CD8-positive, alpha-beta memory T cell (primary cell): ENCODE results near the gene PTMS. TPM values are rescaled to one million over a fixed set of nuclear protein-coding genes. Genes with fewer than 3 reads are reported as not detected.

ENCODE experiments used
- CTCF ChIA-PET: fragments of 350-600 bp; sonication (Branson Sonifier 250); formaldehyde crosslinking; loops from one replicate; lab custom pipeline; 2021; ENCODE audit warnings: antibody characterized with exemption; lab: Charles Lee
- POLR2A ChIA-PET: fragments of 350-600 bp; sonication (Branson Sonifier 250); formaldehyde crosslinking; loops from one replicate; lab custom pipeline; 2021; ENCODE audit warnings: antibody characterized with exemption; lab: Charles Lee
- DNase-seq, 5 donors: peaks; one replicate each; pipeline versions ENCODE4 v3.0.0 to v3.0.0-alpha.2; 2020 to 2022; ENCODE audit warnings: mixed read lengths in 1 of 5
- H3K27ac ChIP-seq: one replicate; pipeline ENCODE4 v1.7.0; 2013; ENCODE audit warnings: low read depth, mild to moderate bottlenecking, low read length, moderate library complexity
- H3K27me3 ChIP-seq: 2 replicates; pipeline ENCODE4 v1.7.0; 2013; ENCODE audit warnings: low read length, mild to moderate bottlenecking; ENCODE audit not compliant: insufficient read depth, poor library complexity, severe bottlenecking
- H3K36me3 ChIP-seq: 2 replicates; pipeline ENCODE4 v1.7.0; 2013; ENCODE audit warnings: mild to moderate bottlenecking, low read length, moderate library complexity; ENCODE audit not compliant: insufficient read depth
- H3K4me1 ChIP-seq: 2 replicates; pipeline ENCODE4 v1.7.0; 2013; ENCODE audit warnings: mild to moderate bottlenecking, low read length, moderate library complexity; ENCODE audit not compliant: insufficient read depth
- H3K4me3 ChIP-seq: 2 replicates; pipeline ENCODE4 v1.7.0; 2013; ENCODE audit warnings: mild to moderate bottlenecking, low read length
- H3K9me3 ChIP-seq: 2 replicates; pipeline ENCODE4 v1.7.0; 2013; ENCODE audit warnings: mild to moderate bottlenecking, low read length
- H3K27ac Mint-ChIP-seq, 8 donors: one replicate each; pipeline ENCODE4 v1.8.0; 2020 to 2021; ENCODE audit warnings: mixed read lengths in 8 of 8, mild to moderate bottlenecking in 6 of 8, inconsistent platforms in 3 of 8, moderate library complexity in 3 of 8
- H3K27me3 Mint-ChIP-seq, 2 donors: one replicate each; pipeline ENCODE4 v1.8.0; 2020 to 2021; ENCODE audit warnings: mixed read lengths in 2 of 2, mild to moderate bottlenecking in 1 of 2, moderate library complexity in 1 of 2
- H3K36me3 Mint-ChIP-seq, 3 donors: one replicate each; pipeline ENCODE4 v1.8.0; 2020 to 2021; ENCODE audit warnings: mixed read lengths in 3 of 3, inconsistent platforms in 1 of 3, mild to moderate bottlenecking in 1 of 3
- H3K4me1 Mint-ChIP-seq, 3 donors: one replicate each; pipeline ENCODE4 v1.8.0; 2020 to 2021; ENCODE audit warnings: mixed read lengths in 3 of 3, inconsistent platforms in 1 of 3, mild to moderate bottlenecking in 1 of 3
- H3K4me3 Mint-ChIP-seq, 7 donors: one replicate each; pipeline ENCODE4 v1.8.0; 2020 to 2021; ENCODE audit warnings: mixed read lengths in 7 of 7, mild to moderate bottlenecking in 6 of 7, moderate library complexity in 4 of 7, inconsistent platforms in 2 of 7
- H3K9me3 Mint-ChIP-seq, 5 donors: one replicate each; pipeline ENCODE4 v1.8.0; 2020 to 2022; ENCODE audit warnings: mixed read lengths in 5 of 5, mild to moderate bottlenecking in 3 of 5, moderate library complexity in 2 of 5, inconsistent platforms in 1 of 5
- polyA plus RNA-seq: library from polyadenylated mRNA; unstranded; fragments of 300-500 nt; fragmentation: Illumina TruSeq; gene quantifications from one replicate; pipeline ENCODE4 v1.2.3, GENCODE V29; 2021
- total RNA-seq, 2 experiments: library from RNA; stranded (reverse); gene quantifications; one replicate each; pipeline ENCODE4 v1.2.3, GENCODE V29; 2021

The PTMS gene
- total and polyA plus RNA-seq, 3 experiments from 2014 or later = 10.9 to 87.2 (median 75.3) TPM

GRCh38 chr12:6752921-6753771, 13.0 kb upstream of the PTMS start, which contains the start of gene MLF2:
TSS of gene MLF2 (minus strand) at chr12:6753141. CDS start at chr12:6752334, 807 bp downstream.
- Mint-ChIP-seq H3K9me3 (no peaks in the 10 kb centered on the region), H3K4me3 (peak within 1 kb of the TSS; percentile 96 to 99 (median 97)), H3K4me1 (peaks cover 24 to 30% (median 29%) of the 10 kb centered on the region in 3 donors), H3K36me3 (peaks cover 0 to 48% (median 7%) of the 10 kb centered on the region in 3 donors), H3K27ac (peak within 1 kb of the TSS; percentile 98 to 100 (median 99)), H3K27me3 (no peaks in the 10 kb centered on the region)
- CTCF ChIA-PET = interaction anchor here (0.7 to 7.4 kb wide), 37 partner anchors 9 to 279 kb away, joined by 3 to 162 read pairs (median 4); partner anchors contain the start of genes CDCA3, COPS7A, GPR162 and LAG3
- DNase-seq = peak; percentile 96 to 98 (median 97)
- no peaks in the 10 kb centered on the region for H3K27me3 ChIP-seq
- peak within 1 kb of the TSS; percentile 98 for H3K27ac ChIP-seq
- POLR2A ChIA-PET = interaction anchor here (1.0 to 3.5 kb wide), 13 partner anchors 13 to 265 kb away, joined by 3 to 25 read pairs (median 5); partner anchors contain the start of genes CDCA3, COPS7A, LAG3 and LPCAT3
- peaks cover 22% of the 10 kb centered on the region for H3K4me1 ChIP-seq
- H3K4me3 ChIP-seq = peak within 1 kb of the TSS; percentile 99
- H3K36me3 ChIP-seq = peaks cover 15% of the 10 kb centered on the region
- no peaks in the 10 kb centered on the region for H3K9me3 ChIP-seq

- no peak for DNase-seq
- Histone ChIP-seq H3K4me3 (no peak overlapping the region), H3K27ac (no peak overlapping the region), H3K9me3 (no peaks in the 10 kb centered on the region), H3K27me3 (no peaks in the 10 kb centered on the region), H3K36me3 (peaks cover 12% of the 10 kb centered on the region), H3K4me1 (peaks cover 22% of the 10 kb centered on the region)
- CTCF ChIA-PET = interaction anchor here (0.6 to 7.4 kb wide), 26 partner anchors 8 to 213 kb away, joined by 3 to 162 read pairs (median 4); partner anchors contain the start of genes CDCA3, COPS7A, LAG3 and P3H3
- Mint-ChIP-seq H3K27me3 (no peaks in the 10 kb centered on the region), H3K9me3 (no peaks in the 10 kb centered on the region), H3K4me3 (peak overlapping the region; percentile 96 to 99 (median 97)), H3K4me1 (peaks cover 23 to 30% (median 29%) of the 10 kb centered on the region in 3 donors), H3K27ac (peak overlapping the region; percentile 98 to 100 (median 99)), H3K36me3 (peaks cover 0 to 41% (median 5%) of the 10 kb centered on the region in 3 donors)
- POLR2A ChIA-PET = interaction anchor here (1.4 to 3.5 kb wide), 7 partner anchors 12 to 65 kb away, joined by 3 to 25 read pairs (median 15); partner anchors contain the start of genes COPS7A, LAG3, PTMS and ZNF384
Measured at GRCh38 chr12:6753772-6754356, 12.3 kb upstream of the PTMS start.

- Mint-ChIP-seq H3K36me3 (peaks cover 0 to 35% (median 3%) of the 10 kb centered on the region in 3 donors), H3K4me3 (peak overlapping the region in 5 of 7 donors; percentile 3 to 99 (median 72)), H3K4me1 (peaks cover 20 to 30% (median 29%) of the 10 kb centered on the region in 3 donors), H3K27me3 (no peaks in the 10 kb centered on the region), H3K27ac (peak overlapping the region in 6 of 8 donors; percentile 51 to 100 (median 87)), H3K9me3 (no peaks in the 10 kb centered on the region)
- Histone ChIP-seq H3K4me3 (no peak overlapping the region), H3K9me3 (no peaks in the 10 kb centered on the region), H3K4me1 (peaks cover 22% of the 10 kb centered on the region), H3K27ac (no peak overlapping the region), H3K27me3 (no peaks in the 10 kb centered on the region), H3K36me3 (peaks cover 12% of the 10 kb centered on the region)
- POLR2A ChIA-PET = interaction anchor here (1.4 to 3.5 kb wide), 5 partner anchors 12 to 30 kb away, joined by 4 to 25 read pairs (median 15); partner anchors contain the start of genes COPS7A, LAG3 and PTMS
- no peak for DNase-seq
- CTCF ChIA-PET = interaction anchor here (0.6 to 7.4 kb wide), 23 partner anchors 8 to 214 kb away, joined by 3 to 162 read pairs (median 4); partner anchors contain the start of genes CDCA3, COPS7A, LAG3 and P3H3
Measured at GRCh38 chr12:6754411-6754810, 11.8 kb upstream of the PTMS start.

GRCh38 chr12:6757028-6757690, 9.0 kb upstream of the PTMS start:
- peaks cover 0 to 10% (median 0%) of the 10 kb centered on the region in 3 donors for H3K36me3 Mint-ChIP-seq
- no peaks in the 10 kb centered on the region for H3K9me3 ChIP-seq
- peaks cover 11% of the 10 kb centered on the region for H3K4me1 ChIP-seq
- no peak overlapping the region for H3K4me3 ChIP-seq
- peaks cover 11 to 20% (median 13%) of the 10 kb centered on the region in 3 donors for H3K4me1 Mint-ChIP-seq
- no peaks in the 10 kb centered on the region for H3K36me3 ChIP-seq
- no peaks in the 10 kb centered on the region for H3K27me3 Mint-ChIP-seq
- no peak for DNase-seq
- H3K27ac Mint-ChIP-seq = peak overlapping the region in 2 of 8 donors; percentile 14 to 25
- no peaks in the 10 kb centered on the region for H3K27me3 ChIP-seq
- H3K9me3 Mint-ChIP-seq = no peaks in the 10 kb centered on the region
- ChIA-PET CTCF (interaction anchor here (0.8 to 7.4 kb wide), 4 partner anchors 10 to 78 kb away, joined by 3 to 162 read pairs (median 10); partner anchors contain the start of genes LAG3 and PTMS), POLR2A (no interaction called here)
- no peak overlapping the region for H3K4me3 Mint-ChIP-seq
- no peak overlapping the region for H3K27ac ChIP-seq

- no peaks in the 10 kb centered on the region for H3K36me3 ChIP-seq
- H3K4me1 Mint-ChIP-seq = peaks cover 3 to 10% (median 4%) of the 10 kb centered on the region in 3 donors
- POLR2A ChIA-PET = no interaction called here
Measured at GRCh38 chr12:6758506-6759095, 7.6 kb upstream of the PTMS start.

GRCh38 chr12:6759741-6760140, 6.4 kb upstream of the PTMS start:
- no peaks in the 10 kb centered on the region for H3K9me3 ChIP-seq
- DNase-seq = no peak
- no peaks in the 10 kb centered on the region for H3K27me3 ChIP-seq
- Mint-ChIP-seq H3K4me1 (peaks cover 8 to 15% (median 8%) of the 10 kb centered on the region in 3 donors), H3K36me3 (no peaks in the 10 kb centered on the region), H3K27me3 (peaks cover 6 to 8% of the 10 kb centered on the region in 2 donors), H3K4me3 (no peak overlapping the region), H3K27ac (no peak overlapping the region), H3K9me3 (no peaks in the 10 kb centered on the region)
- no peaks in the 10 kb centered on the region for H3K36me3 ChIP-seq
- peaks cover 12% of the 10 kb centered on the region for H3K4me1 ChIP-seq
- H3K4me3 ChIP-seq = no peak overlapping the region
- ChIA-PET POLR2A (no interaction called here), CTCF (interaction anchor here (1.0 to 2.4 kb wide), 3 partner anchors 11 to 68 kb away, joined by 3 to 7 read pairs (median 6); partner anchors contain the start of gene P3H3)
- H3K27ac ChIP-seq = no peak overlapping the region

More at GRCh38 chr12:6758506-6759095, 7.6 kb upstream of the PTMS start:
- CTCF ChIA-PET = interaction anchor here (0.7 to 7.4 kb wide), 3 partner anchors 8 to 16 kb away, joined by 3 to 162 read pairs (median 13); partner anchors contain the start of genes LAG3 and PTMS
- Mint-ChIP-seq H3K27me3 (peaks cover 0 to 4% of the 10 kb centered on the region in 2 donors), H3K27ac (peak overlapping the region in 1 of 8 donors; percentile 44), H3K4me3 (no peak overlapping the region), H3K36me3 (no peaks in the 10 kb centered on the region), H3K9me3 (no peaks in the 10 kb centered on the region)
- no peak for DNase-seq
- no peak overlapping the region for H3K27ac ChIP-seq
- H3K27me3 ChIP-seq = no peaks in the 10 kb centered on the region
- H3K4me3 ChIP-seq = no peak overlapping the region
- H3K4me1 ChIP-seq = peaks cover 6% of the 10 kb centered on the region
- H3K9me3 ChIP-seq = no peaks in the 10 kb centered on the region
